Naive thymus-derived CD8-positive, alpha-beta T cell (primary cell): ENCODE measurements around the gene KIRREL3. TPM values are rescaled to one million over a fixed set of nuclear protein-coding genes. Genes with fewer than 3 reads are reported as not detected.

Experiments used
- ATAC-seq, 2 donors: fragments of 150-1000 bp; cut with Tn5 transposase in 1 of 2; sonication (Bioruptor Pico), chemical (Tn5 transposase) in 1 of 2; 1 replicate in 1 of 2; 2 replicates in 1 of 2; pipeline ENCODE4 v1.10.0; 2021; ENCODE audit warnings: mild to moderate bottlenecking in 2 of 2, moderate library complexity in 2 of 2
- POLR2A ChIA-PET: fragments of 350-600 bp; sonication (Branson Sonifier 250); formaldehyde crosslinking; loops from one replicate; lab custom pipeline; 2021; ENCODE audit warnings: antibody characterized with exemption; lab: Charles Lee
- DNase-seq, 10 donors: peaks; one replicate each; pipeline versions ENCODE4 v3.0.0 to v3.0.0-alpha.2; 2020 to 2022
- H3K27ac Mint-ChIP-seq, 10 donors: one replicate each; pipeline ENCODE4 v1.8.0; 2020 to 2022; ENCODE audit warnings: mild to moderate bottlenecking in 10 of 10, mixed read lengths in 10 of 10, moderate library complexity in 4 of 10, inconsistent platforms in 1 of 10
- H3K27me3 Mint-ChIP-seq, 5 donors: one replicate each; pipeline ENCODE4 v1.8.0; 2021 to 2022; ENCODE audit warnings: mixed read lengths in 5 of 5
- H3K36me3 Mint-ChIP-seq, 3 donors: one replicate each; pipeline ENCODE4 v1.8.0; 2020 to 2022; ENCODE audit warnings: mixed read lengths in 3 of 3, mild to moderate bottlenecking in 2 of 3, inconsistent platforms in 1 of 3
- H3K4me1 Mint-ChIP-seq, 4 donors: one replicate each; pipeline ENCODE4 v1.8.0; 2021 to 2022; ENCODE audit warnings: mixed read lengths in 4 of 4
- H3K4me3 Mint-ChIP-seq, 10 donors: one replicate each; pipeline ENCODE4 v1.8.0; 2020 to 2022; ENCODE audit warnings: mild to moderate bottlenecking in 10 of 10, mixed read lengths in 10 of 10, moderate library complexity in 6 of 10, inconsistent platforms in 1 of 10
- H3K9me3 Mint-ChIP-seq, 9 donors: one replicate each; pipeline ENCODE4 v1.8.0; 2020 to 2022; ENCODE audit warnings: mixed read lengths in 9 of 9, mild to moderate bottlenecking in 3 of 9, inconsistent platforms in 1 of 9, moderate library complexity in 1 of 9
- polyA plus RNA-seq, 3 donors: library from polyadenylated mRNA; unstranded; fragments of 300-500 nt; fragmentation: Illumina TruSeq; gene quantifications; one replicate each; pipeline ENCODE4 v1.2.3, GENCODE V29; 2021
- total RNA-seq, 8 experiments: library from RNA in 2 of 8; stranded (reverse) in 2 of 8; gene quantifications; one replicate each; pipeline ENCODE4 v1.2.3 and lab custom pipeline; 2021 to 2026

The KIRREL3 gene
- total and polyA plus RNA-seq, 5 experiments from 2014 or later: not detected

GRCh38 chr11:126918556-126918955 lies 82.0 kb downstream of the KIRREL3 start:
- Mint-ChIP-seq H3K36me3 (no peaks in the 10 kb centered on the region), H3K27me3 (peaks cover 0 to under 1% (median 0%) of the 10 kb centered on the region in 5 donors), H3K9me3 (no peaks in the 10 kb centered on the region), H3K27ac (no peak overlapping the region), H3K4me1 (no peaks in the 10 kb centered on the region), H3K4me3 (no peak overlapping the region)
- ATAC-seq (no peak), DNase-seq (no peak)
- POLR2A ChIA-PET: no interaction called here

DNA sequence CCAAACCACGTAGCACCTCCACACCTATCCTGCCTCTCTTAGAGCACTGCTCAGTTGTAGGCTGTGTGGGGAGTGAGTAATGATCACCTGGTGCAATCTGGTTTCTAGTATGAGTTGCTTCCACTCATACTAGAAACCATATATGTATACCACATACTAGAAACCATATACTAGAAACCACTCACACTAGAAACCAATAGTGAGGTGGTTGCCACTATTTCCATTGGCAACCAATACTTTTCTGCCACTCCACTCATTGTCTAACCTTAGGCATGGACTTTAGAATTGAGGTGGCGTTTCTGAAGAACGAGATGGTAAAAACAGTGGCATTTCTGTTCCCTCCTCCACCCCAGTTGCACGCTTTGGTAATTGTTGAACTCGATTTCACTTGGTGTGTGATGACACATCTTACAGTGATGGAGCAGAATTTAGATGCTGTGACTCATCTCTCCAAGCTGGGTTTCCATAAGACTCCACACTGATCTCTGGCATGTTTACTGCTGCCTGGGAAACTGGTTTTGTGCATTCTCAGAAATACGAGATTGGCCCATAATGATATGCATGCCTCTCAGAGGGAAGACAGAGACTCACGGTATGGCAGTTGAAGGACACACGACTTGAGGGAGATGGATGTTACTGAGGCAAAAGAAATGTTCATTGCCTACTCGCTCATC lies 82.9 kb downstream of the KIRREL3 start:
- no peak for DNase-seq
- POLR2A ChIA-PET: no interaction called here

GRCh38 chr11:126915430-126915829 lies 85.1 kb downstream of the KIRREL3 start:
- no peaks in the 10 kb centered on the region for H3K36me3 Mint-ChIP-seq
- DNase-seq (no peak), ATAC-seq (no peak)
- POLR2A ChIA-PET: no interaction called here
- peaks cover 0 to 1% (median 0%) of the 10 kb centered on the region in 9 donors for H3K9me3 Mint-ChIP-seq
- no peak overlapping the region for H3K27ac Mint-ChIP-seq
- H3K4me3 Mint-ChIP-seq: no peak overlapping the region
- H3K27me3 Mint-ChIP-seq: peaks cover 0 to 7% (median 0%) of the 10 kb centered on the region in 5 donors
- H3K4me1 Mint-ChIP-seq: no peaks in the 10 kb centered on the region

More for the DNA sequence above, 82.9 kb downstream of the KIRREL3 start:
- no peak for ATAC-seq
- Mint-ChIP-seq H3K27ac (no peak overlapping the region), H3K9me3 (no peaks in the 10 kb centered on the region), H3K4me1 (no peaks in the 10 kb centered on the region), H3K4me3 (no peak overlapping the region), H3K27me3 (peaks cover 0 to 1% (median 0%) of the 10 kb centered on the region in 5 donors), H3K36me3 (no peaks in the 10 kb centered on the region)

DNA sequence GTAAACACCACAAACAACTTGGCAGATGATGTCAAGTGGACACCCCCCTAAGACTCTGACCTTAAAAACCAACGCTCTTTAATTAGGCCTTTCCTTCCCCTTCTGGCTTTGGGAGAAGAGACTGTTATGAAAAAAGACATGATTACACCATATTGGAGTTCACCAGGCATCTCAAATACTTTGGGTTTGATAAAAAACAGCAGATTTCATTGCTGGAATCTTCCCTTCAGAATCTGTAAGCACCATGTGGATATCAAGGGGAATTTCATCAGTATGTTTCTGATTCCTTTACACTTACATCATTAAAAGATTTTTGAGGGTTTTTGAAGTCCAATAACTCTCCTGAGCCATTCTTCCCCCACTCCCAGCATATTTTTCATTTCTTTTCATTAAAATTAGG lies 85.6 kb downstream of the KIRREL3 start:
- no peak overlapping the region for H3K27ac Mint-ChIP-seq
- no peaks in the 10 kb centered on the region for H3K4me1 Mint-ChIP-seq
- DNase-seq: no peak
- ATAC-seq: no peak
- no peak overlapping the region for H3K4me3 Mint-ChIP-seq
- POLR2A ChIA-PET: no interaction called here
- H3K27me3 Mint-ChIP-seq: peaks cover 0 to 7% (median 0%) of the 10 kb centered on the region in 5 donors
- H3K9me3 Mint-ChIP-seq: peaks cover 0 to 1% (median 0%) of the 10 kb centered on the region in 9 donors
- no peaks in the 10 kb centered on the region for H3K36me3 Mint-ChIP-seq

GRCh38 chr11:126914166-126914565 lies 86.4 kb downstream of the KIRREL3 start:
- POLR2A ChIA-PET: no interaction called here
- Mint-ChIP-seq H3K4me1 (no peaks in the 10 kb centered on the region), H3K4me3 (no peak overlapping the region), H3K9me3 (peaks cover 0 to 1% (median 0%) of the 10 kb centered on the region in 9 donors), H3K27me3 (peaks cover 0 to 7% (median 0%) of the 10 kb centered on the region in 5 donors), H3K36me3 (no peaks in the 10 kb centered on the region), H3K27ac (no peak overlapping the region)
- no peak for ATAC-seq
- no peak for DNase-seq

DNA sequence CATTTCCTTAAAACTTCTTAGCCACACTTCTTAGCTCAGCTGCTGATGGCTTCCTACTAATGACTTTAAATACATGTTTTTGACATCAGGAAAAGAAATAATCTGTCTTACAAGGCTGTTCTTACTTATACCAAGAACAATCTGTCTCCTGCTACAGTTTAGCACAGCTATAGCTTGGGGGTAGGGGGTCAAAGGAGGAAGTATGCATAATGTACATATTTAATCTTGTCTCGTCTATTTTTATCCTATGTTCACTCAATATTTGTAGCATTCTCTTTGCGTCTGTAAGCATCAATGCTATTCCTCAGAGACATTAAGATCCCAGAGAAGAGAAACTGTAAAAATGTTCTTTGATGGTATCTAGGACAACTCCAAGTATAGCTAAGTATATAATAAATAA lies 96.0 kb downstream of the KIRREL3 start:
- Mint-ChIP-seq H3K36me3 (no peaks in the 10 kb centered on the region), H3K9me3 (peaks cover 0 to 3% (median 0%) of the 10 kb centered on the region in 9 donors), H3K4me3 (no peak overlapping the region), H3K4me1 (no peaks in the 10 kb centered on the region), H3K27me3 (peaks cover 0 to 11% (median 3%) of the 10 kb centered on the region in 5 donors), H3K27ac (no peak overlapping the region)
- POLR2A ChIA-PET: no interaction called here
- no peak for DNase-seq
- ATAC-seq: no peak

GRCh38 chr11:126901783-126902182 lies 98.8 kb downstream of the KIRREL3 start:
- POLR2A ChIA-PET: no interaction called here
- peaks cover 2 to 15% (median 4%) of the 10 kb centered on the region in 5 donors for H3K27me3 Mint-ChIP-seq
- no peak for ATAC-seq
- no peak overlapping the region for H3K4me3 Mint-ChIP-seq
- no peaks in the 10 kb centered on the region for H3K4me1 Mint-ChIP-seq
- DNase-seq: no peak
- H3K27ac Mint-ChIP-seq: no peak overlapping the region
- H3K36me3 Mint-ChIP-seq: peaks cover 0 to 1% (median 0%) of the 10 kb centered on the region in 3 donors
- peaks cover 0 to 13% (median 3%) of the 10 kb centered on the region in 9 donors for H3K9me3 Mint-ChIP-seq

DNA sequence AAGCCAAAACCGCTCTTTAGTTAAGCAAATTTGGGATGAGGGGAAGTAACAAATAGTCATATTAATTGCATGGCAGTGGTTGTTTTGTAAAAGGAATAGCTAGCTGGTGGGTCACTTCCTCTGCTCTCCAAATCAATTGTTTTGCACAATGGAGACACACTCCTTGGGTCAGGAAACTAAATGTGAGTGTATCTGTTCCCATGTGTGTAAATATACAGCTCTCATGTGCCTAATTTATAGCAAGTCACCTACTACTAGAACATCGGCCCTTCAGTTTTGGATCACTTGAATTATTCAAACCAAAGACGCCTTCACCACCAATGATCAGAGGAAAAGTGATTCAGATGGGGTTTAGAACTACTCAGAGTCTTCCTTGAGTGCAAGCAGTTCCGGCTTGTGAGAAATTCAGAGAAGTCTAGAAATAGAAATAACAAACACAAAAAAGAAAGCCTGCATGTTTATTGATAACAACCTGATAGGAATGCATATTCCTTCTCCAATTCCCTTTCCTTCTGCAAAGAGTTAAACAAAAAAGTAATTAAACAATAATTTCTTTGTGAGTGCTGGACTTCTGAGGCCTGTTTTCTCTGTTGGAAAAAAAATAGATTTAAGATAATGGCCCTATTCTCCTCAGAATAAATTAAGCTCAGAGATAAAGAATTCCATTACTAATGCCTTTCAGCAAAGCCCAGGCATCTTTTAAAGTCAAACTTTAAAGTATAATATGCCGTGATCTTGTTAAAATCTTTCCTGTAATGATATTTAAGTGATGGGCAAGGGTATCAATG lies 100.4 kb downstream of the KIRREL3 start:
- no peaks in the 10 kb centered on the region for H3K4me1 Mint-ChIP-seq
- no peak for ATAC-seq
- H3K27me3 Mint-ChIP-seq: peaks cover 0 to 23% (median 4%) of the 10 kb centered on the region in 5 donors
- H3K4me3 Mint-ChIP-seq: no peak overlapping the region
- no peak overlapping the region for H3K27ac Mint-ChIP-seq
- peaks cover 0 to 21% (median 10%) of the 10 kb centered on the region in 9 donors for H3K9me3 Mint-ChIP-seq
- POLR2A ChIA-PET: no interaction called here
- no peak for DNase-seq
- H3K36me3 Mint-ChIP-seq: peaks cover 0 to 6% (median 0%) of the 10 kb centered on the region in 3 donors

GRCh38 chr11:126898802-126899201 lies 101.8 kb downstream of the KIRREL3 start:
- POLR2A ChIA-PET: no interaction called here
- ATAC-seq (no peak), DNase-seq (no peak)
- Mint-ChIP-seq H3K27me3 (peaks cover 0 to 35% (median 6%) of the 10 kb centered on the region in 5 donors), H3K36me3 (peaks cover 0 to 6% (median 0%) of the 10 kb centered on the region in 3 donors), H3K4me1 (no peaks in the 10 kb centered on the region), H3K4me3 (no peak overlapping the region), H3K27ac (no peak overlapping the region), H3K9me3 (peaks cover 0 to 31% (median 13%) of the 10 kb centered on the region in 9 donors)

- H3K4me3 Mint-ChIP-seq: no peak overlapping the region
- H3K27me3 Mint-ChIP-seq: peaks cover 0 to 43% (median 9%) of the 10 kb centered on the region in 5 donors
- H3K9me3 Mint-ChIP-seq: peaks cover 0 to 32% (median 13%) of the 10 kb centered on the region in 9 donors
- ATAC-seq: no peak
- H3K27ac Mint-ChIP-seq: no peak overlapping the region
- POLR2A ChIA-PET: no interaction called here
- no peaks in the 10 kb centered on the region for H3K4me1 Mint-ChIP-seq
- no peak for DNase-seq
- H3K36me3 Mint-ChIP-seq: peaks cover 0 to 6% (median 0%) of the 10 kb centered on the region in 3 donors
These were observed 103.1 kb downstream of the KIRREL3 start for GRCh38 chr11:126897430-126897829.

GRCh38 chr11:126896025-126896424 lies 104.5 kb downstream of the KIRREL3 start:
- no peak for DNase-seq
- H3K9me3 Mint-ChIP-seq: peaks cover 0 to 32% (median 13%) of the 10 kb centered on the region in 9 donors
- H3K27me3 Mint-ChIP-seq: peaks cover 0 to 52% (median 9%) of the 10 kb centered on the region in 5 donors
- no peaks in the 10 kb centered on the region for H3K4me1 Mint-ChIP-seq
- H3K36me3 Mint-ChIP-seq: peaks cover 0 to 6% (median 0%) of the 10 kb centered on the region in 3 donors
- POLR2A ChIA-PET: no interaction called here
- no peak overlapping the region for H3K27ac Mint-ChIP-seq
- H3K4me3 Mint-ChIP-seq: no peak overlapping the region
- ATAC-seq: no peak

- Mint-ChIP-seq H3K36me3 (peaks cover 0 to 6% (median 0%) of the 10 kb centered on the region in 3 donors), H3K27me3 (peaks cover 0 to 60% (median 9%) of the 10 kb centered on the region in 5 donors), H3K4me3 (no peak overlapping the region), H3K4me1 (no peaks in the 10 kb centered on the region), H3K27ac (no peak overlapping the region), H3K9me3 (peaks cover 0 to 32% (median 13%) of the 10 kb centered on the region in 9 donors)
- POLR2A ChIA-PET: no interaction called here
- no peak for ATAC-seq
- DNase-seq: no peak
These were observed 106.8 kb downstream of the KIRREL3 start for GRCh38 chr11:126893796-126894195.

GRCh38 chr11:126892756-126893155 lies 107.8 kb downstream of the KIRREL3 start:
- H3K4me3 Mint-ChIP-seq: no peak overlapping the region
- no peak overlapping the region for H3K27ac Mint-ChIP-seq
- no peaks in the 10 kb centered on the region for H3K4me1 Mint-ChIP-seq
- peaks cover 0 to 55% (median 6%) of the 10 kb centered on the region in 5 donors for H3K27me3 Mint-ChIP-seq
- ATAC-seq (no peak), DNase-seq (no peak)
- POLR2A ChIA-PET: no interaction called here
- H3K36me3 Mint-ChIP-seq: peaks cover 0 to 6% (median 0%) of the 10 kb centered on the region in 3 donors
- peaks cover 0 to 30% (median 13%) of the 10 kb centered on the region in 9 donors for H3K9me3 Mint-ChIP-seq
